ENCODE results near the gene ZXDC.

ZXDC gene

DNA sequence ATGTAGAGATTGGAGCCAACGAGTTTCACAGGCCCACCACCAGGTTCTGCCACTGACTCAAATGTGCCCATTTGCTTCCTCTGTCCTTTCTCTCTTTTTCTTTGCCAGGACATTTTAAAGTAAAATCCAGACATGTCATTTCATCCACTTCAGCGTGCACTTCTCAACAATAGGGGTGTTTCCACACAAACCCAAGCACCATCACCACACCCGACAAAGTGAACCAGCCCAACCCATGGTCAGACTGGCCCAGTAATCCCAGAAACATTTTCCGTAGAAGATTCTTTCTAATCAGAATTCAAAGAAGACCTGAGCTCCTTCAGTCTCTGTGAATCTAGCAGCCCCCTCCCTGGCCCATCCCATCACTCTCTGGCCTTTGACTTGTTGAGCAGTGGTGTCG lies 67.6 kb downstream of the ZXDC start:
- H3K4me3 ChIP-seq (ENCODE audit: low read depth, low read length) = no peak overlapping the region
- DNase-seq (ENCODE audit: low read depth, low spot score) = no peak
- TF ChIP-seq, protein P1, sequence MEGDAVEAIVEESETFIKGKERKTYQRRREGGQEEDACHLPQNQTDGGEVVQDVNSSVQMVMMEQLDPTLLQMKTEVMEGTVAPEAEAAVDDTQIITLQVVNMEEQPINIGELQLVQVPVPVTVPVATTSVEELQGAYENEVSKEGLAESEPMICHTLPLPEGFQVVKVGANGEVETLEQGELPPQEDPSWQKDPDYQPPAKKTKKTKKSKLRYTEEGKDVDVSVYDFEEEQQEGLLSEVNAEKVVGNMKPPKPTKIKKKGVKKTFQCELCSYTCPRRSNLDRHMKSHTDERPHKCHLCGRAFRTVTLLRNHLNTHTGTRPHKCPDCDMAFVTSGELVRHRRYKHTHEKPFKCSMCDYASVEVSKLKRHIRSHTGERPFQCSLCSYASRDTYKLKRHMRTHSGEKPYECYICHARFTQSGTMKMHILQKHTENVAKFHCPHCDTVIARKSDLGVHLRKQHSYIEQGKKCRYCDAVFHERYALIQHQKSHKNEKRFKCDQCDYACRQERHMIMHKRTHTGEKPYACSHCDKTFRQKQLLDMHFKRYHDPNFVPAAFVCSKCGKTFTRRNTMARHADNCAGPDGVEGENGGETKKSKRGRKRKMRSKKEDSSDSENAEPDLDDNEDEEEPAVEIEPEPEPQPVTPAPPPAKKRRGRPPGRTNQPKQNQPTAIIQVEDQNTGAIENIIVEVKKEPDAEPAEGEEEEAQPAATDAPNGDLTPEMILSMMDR (IDR thresholded peaks at IDR 0.05; ENCODE audit: insufficient read depth, low read length, missing control alignments) = no peak
- POLR2A ChIA-PET = no interaction called here
- CTCF ChIA-PET = interaction anchor here (1.0 to 1.9 kb wide), 2 partner anchors 19 to 274 kb away, joined by 3 to 5 read pairs; no protein-coding TSS in a partner anchor

DNA sequence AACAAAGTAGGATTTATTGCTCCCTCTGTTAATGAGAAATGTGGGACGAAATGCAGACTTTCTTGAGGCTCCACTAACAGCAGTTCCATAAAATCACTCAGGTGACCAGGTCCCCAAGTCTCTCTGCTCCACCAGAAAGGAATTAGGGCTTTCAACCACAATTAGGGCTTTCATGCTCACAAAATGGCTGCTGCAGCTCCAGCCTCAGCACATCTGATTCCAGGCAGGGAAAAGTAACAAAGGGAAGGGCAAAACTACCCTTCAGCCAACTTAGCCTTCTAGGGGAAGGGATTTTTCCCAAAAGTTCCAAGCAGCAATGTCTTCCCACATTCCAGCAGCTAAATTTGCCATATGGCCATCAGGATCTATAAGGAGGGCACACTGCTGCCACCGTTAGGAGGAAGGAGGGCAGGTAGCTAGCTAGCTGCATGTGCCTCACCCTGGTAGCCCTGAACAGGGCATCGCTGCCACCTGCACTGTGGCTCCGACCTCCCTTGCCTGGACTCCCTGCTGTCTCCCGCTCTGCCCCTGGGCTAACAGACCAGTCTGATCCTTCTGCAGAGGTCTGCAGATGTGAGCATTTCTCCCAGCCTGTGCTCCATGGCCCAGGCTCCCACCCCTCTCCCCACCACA lies 68.2 kb downstream of the ZXDC start:
- ChIA-PET POLR2A (no interaction called here), CTCF (interaction anchor here (1.0 kb wide), 1 partner anchor 18 kb away, joined by 3 read pairs; no protein-coding TSS in a partner anchor)
- TF ChIP-seq, protein P1 (IDR thresholded peaks at IDR 0.05; ENCODE audit: insufficient read depth, low read length, missing control alignments) = no peak
- DNase-seq (ENCODE audit: low read depth, low spot score) = no peak
- H3K4me3 ChIP-seq (ENCODE audit: low read depth, low read length) = no peak overlapping the region

DNA sequence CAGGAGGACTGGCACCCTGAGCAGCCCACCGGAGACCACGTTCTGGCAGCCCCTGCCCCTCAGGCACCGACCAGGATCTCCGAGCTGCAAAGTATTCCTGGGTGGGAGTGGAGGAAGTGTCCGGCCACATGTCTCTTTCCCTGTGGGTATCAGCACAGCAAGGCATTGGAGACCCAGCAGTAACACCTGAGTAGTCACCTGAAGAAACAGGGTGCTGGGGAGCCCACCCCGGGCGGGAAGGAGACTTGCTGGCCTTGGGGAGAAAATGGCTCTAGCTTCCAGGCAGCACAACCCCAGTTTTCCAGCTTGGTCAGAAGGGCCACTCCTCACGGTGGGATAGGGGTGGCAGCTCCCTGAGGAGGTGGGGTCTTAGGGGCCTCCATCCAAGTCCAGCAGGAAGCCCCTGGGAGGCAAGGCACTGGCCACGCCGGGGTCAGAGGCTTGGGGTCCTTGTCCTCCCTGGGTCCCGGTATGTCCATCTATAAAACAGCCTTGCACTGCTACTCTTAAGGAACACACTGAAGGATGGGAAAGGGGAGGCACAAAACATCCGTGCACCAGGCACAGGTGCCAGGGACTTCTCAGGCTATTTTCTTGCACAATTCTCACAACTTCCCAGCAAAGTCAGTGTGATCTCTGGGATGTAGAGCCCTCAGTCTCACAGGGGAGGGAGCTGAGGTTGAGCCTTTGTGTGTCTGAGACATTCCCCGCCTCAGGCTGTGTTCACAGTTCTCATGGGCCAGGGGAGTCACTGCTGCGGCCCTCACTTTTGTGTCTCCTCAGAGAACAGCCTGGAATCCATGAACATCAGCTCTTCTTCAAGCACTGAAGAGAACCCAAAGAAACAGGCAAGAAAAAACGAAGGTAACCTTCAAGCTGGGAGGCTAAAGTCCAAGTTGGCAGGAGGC lies 69.0 kb downstream of the ZXDC start:
- ChIA-PET CTCF (interaction anchor here (1.0 kb wide), 1 partner anchor 17 kb away, joined by 3 read pairs; no protein-coding TSS in a partner anchor), POLR2A (no interaction called here)
- DNase-seq (ENCODE audit: low read depth, low spot score) = no peak
- no peak overlapping the region for H3K4me3 ChIP-seq (ENCODE audit: low read depth, low read length)
- TF ChIP-seq, protein P1 (IDR thresholded peaks at IDR 0.05; ENCODE audit: insufficient read depth, low read length, missing control alignments) = no peak

DNA sequence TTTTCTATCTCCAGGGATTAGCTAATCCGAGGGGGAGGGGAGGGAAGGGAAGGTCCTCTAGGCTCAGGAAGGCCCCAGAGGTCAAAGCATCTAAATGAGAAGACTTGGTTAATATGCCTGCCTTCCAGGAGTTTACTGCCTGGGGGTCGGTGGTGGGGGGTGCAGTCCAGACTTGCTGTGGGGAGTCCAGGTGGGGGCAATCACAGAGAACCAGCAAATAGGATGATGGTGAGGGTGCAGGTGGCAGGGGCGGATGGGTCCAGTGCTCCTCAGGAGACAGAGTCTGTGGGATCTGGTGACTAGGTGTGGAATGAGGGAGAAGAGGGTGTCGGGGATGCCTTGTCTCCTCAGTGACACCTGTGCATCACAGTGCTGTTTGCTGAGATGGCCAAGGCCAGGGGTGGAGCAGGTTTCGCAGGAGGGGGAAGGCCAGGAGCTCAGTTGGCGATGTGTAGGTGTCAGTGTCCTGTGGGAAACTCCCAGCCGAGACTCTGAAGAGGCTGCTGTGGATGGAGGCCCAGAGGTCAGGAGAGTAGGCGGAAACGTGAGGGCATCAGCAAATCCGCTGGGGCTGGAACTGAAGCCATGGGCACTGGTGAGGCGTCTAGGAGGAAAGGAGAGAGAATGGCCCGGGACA lies 72.9 kb downstream of the ZXDC start:
- TF ChIP-seq, protein P1 (IDR thresholded peaks at IDR 0.05; ENCODE audit: insufficient read depth, low read length, missing control alignments) = no peak
- DNase-seq (ENCODE audit: low read depth, low spot score) = no peak
- ChIA-PET POLR2A (no interaction called here), CTCF (no interaction called here)
- H3K4me3 ChIP-seq (ENCODE audit: low read depth, low read length) = no peak overlapping the region

DNA sequence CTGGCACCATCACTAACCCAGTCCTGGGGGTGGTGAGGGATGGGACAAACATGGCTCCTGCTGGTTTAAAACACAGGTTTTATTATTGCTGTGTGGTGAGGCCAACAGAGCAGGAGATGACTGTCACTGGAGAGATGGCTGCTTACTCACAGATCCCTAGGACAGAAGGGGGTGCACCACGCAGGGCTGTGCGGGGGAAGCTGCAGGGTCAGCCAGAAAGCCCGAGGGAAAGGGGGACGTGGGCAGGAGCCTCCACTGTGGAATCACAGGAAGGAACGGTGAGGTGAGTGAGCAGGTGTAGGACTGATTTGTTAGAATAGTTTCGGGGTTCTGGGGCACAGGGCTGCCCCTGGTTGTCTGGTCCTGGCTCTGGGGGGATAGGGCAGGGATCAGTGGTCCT lies 73.5 kb downstream of the ZXDC start:
- no peak for DNase-seq (ENCODE audit: low read depth, low spot score)
- POLR2A ChIA-PET = no interaction called here
- CTCF ChIA-PET = interaction anchor here (0.8 kb wide), 1 partner anchor 10 kb away, joined by 3 read pairs; no protein-coding TSS in a partner anchor
- no peak overlapping the region for H3K4me3 ChIP-seq (ENCODE audit: low read depth, low read length)
- TF ChIP-seq, protein P1 (IDR thresholded peaks at IDR 0.05; ENCODE audit: insufficient read depth, low read length, missing control alignments) = no peak

All from AG04449 (cell line).